GM18909 (cell line): ENCODE data around the gene TPO.
A peak's percentile ranks its signal among the peaks of the same experiment; 100 is the strongest.
"Not testable (repeated sequence)": the region's sequence is repeated elsewhere in the genome, so short reads cannot be mapped to it uniquely, and the experiment has no call there.

Source experiments
- ATAC-seq: cut with Tn5 transposase; IDR thresholded peaks from one replicate; pipeline ENCODE4 v1.9.1; 2021; ENCODE audit warnings: mild to moderate bottlenecking; ENCODE audit not compliant: unreplicated experiment, poor library complexity

Gene TPO

GRCh38 chr2:1548910-1549673 lies 135.8 kb downstream of the TPO start:
- ATAC-seq, result no peak

DNA sequence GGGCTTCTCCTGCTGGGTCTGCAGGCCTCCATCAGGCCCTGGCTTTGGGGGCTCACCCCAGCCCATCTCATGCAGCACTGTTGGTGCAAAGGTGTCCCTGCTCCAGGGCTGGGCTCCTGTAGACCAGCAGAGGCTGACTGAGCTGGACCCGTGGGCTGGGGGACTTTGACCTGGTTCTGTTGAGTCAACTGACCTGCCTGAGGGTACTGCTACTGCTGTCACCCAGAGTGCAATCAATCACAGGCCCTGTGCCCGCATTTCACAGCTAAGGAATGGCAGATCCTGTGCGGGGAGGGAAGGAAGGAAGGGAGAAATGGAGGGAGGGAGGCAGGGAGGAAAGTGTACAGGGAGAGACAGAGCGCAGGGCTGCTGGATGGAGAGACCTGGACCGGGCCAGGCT lies 136.8 kb downstream of the TPO start:
- ATAC-seq, result no peak

- peak; percentile 74 for ATAC-seq
Observed at GRCh38 chr2:1550658-1551316, 137.5 kb downstream of the TPO start.

DNA sequence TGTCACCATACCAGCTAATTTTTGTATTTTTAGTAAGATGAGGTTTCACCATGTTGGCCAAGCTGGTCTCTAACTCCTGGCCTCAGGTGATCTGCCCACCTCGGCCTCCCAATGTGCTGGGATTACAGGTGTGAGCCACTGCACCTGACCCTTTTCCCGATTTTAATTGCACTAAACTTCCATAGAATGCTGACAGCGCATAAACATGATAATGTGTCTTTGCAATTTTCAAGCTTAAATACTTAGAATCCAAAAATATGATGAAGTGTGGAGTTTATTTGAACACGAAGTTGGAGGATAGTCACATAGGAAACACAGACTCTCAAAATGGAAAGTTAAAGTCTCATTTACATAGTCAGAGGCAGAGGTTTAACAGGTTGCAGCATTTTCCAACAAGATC lies 138.6 kb downstream of the TPO start:
- no peak for ATAC-seq

DNA sequence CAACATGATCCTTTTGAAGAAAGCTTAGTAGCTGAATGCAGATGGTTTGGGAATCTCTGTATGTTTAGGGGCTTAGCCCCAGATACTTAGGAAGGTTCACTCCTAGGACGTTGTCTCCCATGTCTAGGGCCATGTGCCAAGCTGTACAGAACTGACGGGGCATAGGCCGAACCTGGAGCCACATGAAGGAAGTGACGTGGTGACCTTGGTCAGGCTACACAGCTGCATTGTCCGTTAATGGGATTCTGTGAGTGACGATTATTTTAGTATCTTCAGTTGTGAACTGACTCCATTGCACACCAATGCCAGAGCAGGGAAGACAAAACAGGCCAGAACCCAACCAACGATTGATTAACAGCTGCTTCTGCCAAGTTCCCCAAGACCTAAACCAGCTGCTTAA lies 139.3 kb downstream of the TPO start:
- ATAC-seq, result no peak

- ATAC-seq, result no peak
Observed at GRCh38 chr2:1553671-1554295, 140.5 kb downstream of the TPO start.

GRCh38 chr2:1556286-1556685 lies 143.0 kb downstream of the TPO start:
- ATAC-seq, result no peak

DNA sequence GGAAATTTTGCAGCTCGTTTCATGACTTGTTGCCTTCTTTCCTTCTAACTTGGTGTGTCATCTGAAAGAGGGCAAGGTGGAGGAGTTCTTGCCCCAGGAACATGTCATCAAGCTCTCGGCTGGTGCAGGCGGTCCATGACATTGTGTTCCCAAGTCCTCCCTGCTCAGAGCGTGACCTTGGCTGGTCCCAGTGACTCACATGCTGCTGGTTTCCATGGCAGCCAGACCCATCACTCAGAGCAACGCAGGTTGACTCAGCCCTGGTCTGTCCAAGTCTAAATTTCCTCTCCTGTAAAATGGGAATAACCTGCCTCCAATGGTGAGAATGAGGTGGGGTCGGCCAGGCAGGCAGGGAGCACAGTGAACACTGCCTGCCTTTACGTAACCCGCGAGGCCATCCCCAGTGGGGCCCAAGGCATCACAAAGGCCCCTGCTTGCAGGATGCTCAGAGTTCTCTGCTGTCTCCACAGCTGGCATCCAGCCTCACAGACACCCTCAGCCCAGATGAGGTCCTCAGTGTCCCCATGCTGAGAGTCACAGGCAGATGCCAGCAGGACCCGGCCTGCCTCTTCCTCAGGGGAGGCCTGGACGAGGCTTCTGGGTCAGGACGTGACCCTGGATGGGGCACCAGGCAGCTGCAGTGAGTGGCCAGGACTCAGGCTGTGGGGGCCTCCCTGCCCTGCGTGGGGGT lies 143.7 kb downstream of the TPO start:
- no peak for ATAC-seq

DNA sequence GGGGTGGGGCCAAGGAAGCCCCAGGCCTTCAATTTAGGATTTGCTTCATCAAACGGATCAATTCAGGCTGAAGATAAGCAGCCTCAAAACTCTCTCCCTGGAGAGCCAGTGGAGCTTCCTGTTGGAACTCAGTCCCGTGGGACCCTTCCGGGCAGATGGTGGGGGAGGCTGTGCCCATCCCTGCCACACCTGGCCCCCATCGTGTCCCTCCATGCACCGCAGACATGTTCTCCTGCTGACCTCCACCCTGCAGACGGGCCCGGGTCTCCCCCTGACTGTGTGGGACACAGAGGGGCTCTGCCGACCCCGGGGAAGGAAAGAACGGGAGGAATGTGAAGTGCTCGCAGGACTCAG lies 144.2 kb downstream of the TPO start:
- no peak for ATAC-seq

DNA sequence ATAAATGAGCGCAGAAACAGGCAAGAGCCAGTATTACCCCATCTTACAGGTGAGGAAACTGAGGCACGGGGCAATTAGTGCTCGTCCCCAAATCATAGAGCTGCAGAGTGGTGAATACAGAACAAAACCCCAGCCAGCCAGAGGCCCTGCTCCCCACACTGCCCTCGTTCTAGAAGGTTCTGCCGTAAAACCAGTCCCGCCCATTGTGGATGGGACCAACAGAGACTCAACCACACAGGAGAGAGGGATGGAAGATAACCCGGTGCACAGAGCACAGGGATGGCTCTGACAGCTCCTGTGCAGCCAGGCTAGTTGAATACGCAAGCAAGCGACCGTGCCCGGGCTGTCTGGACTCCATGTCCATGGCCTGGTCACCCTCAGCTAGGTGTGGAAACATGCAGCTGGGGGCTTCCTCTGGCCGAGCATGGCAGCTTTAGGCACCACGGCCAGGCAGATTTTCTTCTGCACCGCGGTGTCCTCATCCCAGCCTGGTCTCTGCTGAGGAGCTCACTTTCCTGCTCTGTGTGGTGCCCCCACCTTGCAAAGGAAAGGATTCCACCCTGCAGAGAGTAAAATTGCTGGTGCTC lies 146.4 kb downstream of the TPO start:
- no peak for ATAC-seq

GRCh38 chr2:1561259-1561658 lies 148.0 kb downstream of the TPO start:
- no peak for ATAC-seq

DNA sequence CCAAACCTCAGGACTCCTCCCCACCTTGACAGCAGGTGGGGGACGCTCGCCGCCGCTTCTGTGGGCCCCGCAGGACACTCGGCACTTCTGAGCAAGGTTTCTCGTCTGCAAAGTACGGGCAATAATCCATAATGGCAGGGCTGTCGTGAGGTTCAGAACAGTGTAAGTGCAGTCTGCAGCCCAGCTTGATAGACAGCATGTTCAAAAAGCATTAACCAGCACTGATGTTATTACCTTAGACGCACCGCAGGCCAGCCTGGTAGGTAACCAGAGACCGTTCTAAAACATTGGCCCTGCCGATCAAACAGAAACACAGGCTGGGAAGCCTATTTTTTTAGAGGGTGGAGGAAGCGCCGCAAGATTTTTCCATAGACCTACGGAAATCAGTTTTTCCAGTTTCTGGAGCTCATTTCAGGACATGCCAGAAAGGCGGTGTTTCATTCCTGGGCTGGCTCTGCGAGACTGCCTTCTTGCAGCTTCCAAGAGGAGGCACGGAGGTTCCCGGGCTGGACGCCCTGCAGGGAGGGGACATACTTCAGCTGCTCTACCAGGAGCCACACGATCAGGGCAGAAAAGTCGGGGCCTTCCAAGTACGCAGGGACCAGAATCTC lies 148.7 kb downstream of the TPO start:
- ATAC-seq, result no peak

- ATAC-seq, result no peak
Observed at GRCh38 chr2:1563084-1563857, 150.0 kb downstream of the TPO start.

GRCh38 chr2:1563943-1564891 lies 151.0 kb downstream of the TPO start:
- ATAC-seq, result no peak

DNA sequence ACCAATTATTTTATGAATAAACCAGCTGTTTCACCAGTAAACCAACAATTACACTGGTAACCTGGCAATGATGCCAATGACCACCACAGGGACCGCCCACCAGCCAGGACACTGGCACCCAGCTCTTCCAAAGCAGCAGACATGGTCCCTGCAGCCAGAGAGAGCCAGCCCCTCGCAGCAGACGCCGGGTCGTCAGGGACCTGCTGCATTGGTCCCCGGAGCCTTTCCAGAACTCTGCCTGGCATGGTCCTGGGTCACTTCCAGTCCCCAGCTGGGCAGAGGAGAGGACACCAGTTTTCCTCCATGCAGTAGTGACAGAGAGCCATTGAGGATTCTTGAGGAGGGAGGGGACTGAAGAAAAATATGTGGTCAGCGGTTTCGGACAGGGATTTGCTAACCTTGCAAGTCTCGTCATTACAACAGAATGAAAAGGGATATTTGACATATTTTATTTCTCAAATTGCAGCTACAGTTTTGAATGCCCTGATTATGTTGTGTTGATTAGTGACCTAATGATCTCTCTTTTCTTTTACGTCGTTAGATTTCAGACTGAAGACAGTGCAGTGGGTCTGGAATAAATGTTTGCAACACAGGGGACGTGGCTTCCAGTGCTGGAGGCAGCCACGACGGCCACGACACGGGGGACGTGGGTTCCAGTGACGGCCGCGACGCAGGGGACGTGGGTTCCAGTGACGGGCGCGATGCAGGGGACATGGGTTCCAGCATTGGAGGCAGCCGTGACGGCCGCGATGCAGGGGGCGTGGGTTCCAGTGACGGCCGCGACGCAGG lies 154.5 kb downstream of the TPO start:
- no peak for ATAC-seq

DNA sequence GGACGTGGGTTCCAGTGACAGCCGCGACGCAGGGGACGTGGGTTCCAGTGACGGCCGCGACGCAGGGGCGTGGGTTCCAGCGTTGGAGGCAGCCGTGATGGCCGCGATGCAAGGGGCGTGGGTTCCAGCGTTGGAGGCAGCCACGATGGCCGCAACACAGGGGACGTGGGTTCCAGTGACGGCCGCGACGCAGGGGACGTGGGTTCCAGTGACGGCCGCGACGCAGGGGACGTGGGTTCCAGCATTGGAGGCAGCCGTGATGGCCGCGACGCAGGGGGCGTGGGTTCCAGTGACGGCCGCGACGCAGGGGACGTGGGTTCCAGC lies 155.0 kb downstream of the TPO start:
- ATAC-seq, result not testable (repeated sequence)

GRCh38 chr2:1569879-1570450 lies 156.7 kb downstream of the TPO start:
- no peak for ATAC-seq
